Liver (tissue), 9 donors: ENCODE data around the gene BMP6. TPM values are rescaled to one million over a fixed set of nuclear protein-coding genes. Genes with fewer than 3 reads are reported as not detected.

Source experiments
- DNase-seq: peaks from one replicate; pipeline ENCODE4 v3.0.0-alpha.2; 2017; ENCODE audit warnings: low spot score
- H3K27ac ChIP-seq, 2 donors: one replicate each; pipeline ENCODE4 v1.7.0; 2013; ENCODE audit warnings: inconsistent platforms in 2 of 2, low read length in 2 of 2, control low read depth in 1 of 2, low read depth in 1 of 2, mild to moderate bottlenecking in 1 of 2
- H3K27me3 ChIP-seq, 4 donors: one replicate each; pipeline versions ENCODE4 v1.6.1 to v1.7.0; 2013; ENCODE audit warnings: low read length in 3 of 4, inconsistent platforms in 1 of 4, mild to moderate bottlenecking in 1 of 4, moderate library complexity in 1 of 4; ENCODE audit not compliant: control insufficient read depth in 4 of 4, insufficient read depth in 4 of 4
- H3K36me3 ChIP-seq, 4 donors: one replicate each; pipeline versions ENCODE4 v1.6.1 to v1.7.0; 2013; ENCODE audit warnings: low read length in 3 of 4, mild to moderate bottlenecking in 3 of 4, low read depth in 1 of 4, moderate library complexity in 1 of 4; ENCODE audit not compliant: control insufficient read depth in 4 of 4, insufficient read depth in 3 of 4
- H3K4me1 ChIP-seq, 4 donors: one replicate each; pipeline versions ENCODE4 v1.6.1 to v1.7.0; 2013; ENCODE audit warnings: low read length in 3 of 4, mild to moderate bottlenecking in 3 of 4, moderate library complexity in 1 of 4; ENCODE audit not compliant: control insufficient read depth in 4 of 4, insufficient read depth in 4 of 4
- H3K4me3 ChIP-seq, 3 donors: one replicate each; pipeline versions ENCODE4 v1.6.1 to v1.7.0; 2013; ENCODE audit warnings: low read length in 3 of 3, control low read depth in 1 of 3, low read depth in 1 of 3, mild to moderate bottlenecking in 1 of 3
- H3K9ac ChIP-seq, 2 donors: one replicate each; pipeline ENCODE4 v1.7.0; 2013; ENCODE audit warnings: low read length in 2 of 2, mild to moderate bottlenecking in 2 of 2, moderate library complexity in 2 of 2, control low read depth in 1 of 2, low read depth in 1 of 2
- H3K9me3 ChIP-seq, 4 donors: one replicate each; pipeline versions ENCODE4 v1.6.1 to v1.7.0; 2013; ENCODE audit warnings: low read length in 3 of 4; ENCODE audit not compliant: control insufficient read depth in 4 of 4
- EGR1 ChIP-seq, 2 donors: IDR thresholded peaks; 2 replicates each; pipeline ENCODE4 v1.6.1; 2016 to 2018; ENCODE audit warnings: antibody characterized with exemption in 2 of 2, low read depth in 2 of 2
- FOXA2 ChIP-seq: IDR thresholded peaks from 2 replicates; pipeline ENCODE4 v1.6.1; 2016; ENCODE audit warnings: antibody characterized with exemption
- GABPA ChIP-seq, 2 donors: IDR thresholded peaks in 1 of 2; conservative IDR thresholded peaks in 1 of 2; 2 replicates each; pipeline ENCODE4 v1.6.1; 2016; ENCODE audit warnings: antibody characterized with exemption in 2 of 2, mild to moderate bottlenecking in 1 of 2, moderate library complexity in 1 of 2
- HNF4A ChIP-seq, 2 donors: conservative IDR thresholded peaks; 2 replicates each; pipeline ENCODE4 v1.6.1; 2016; ENCODE audit warnings: antibody characterized with exemption in 2 of 2, mild to moderate bottlenecking in 2 of 2
- HNF4G ChIP-seq: IDR thresholded peaks from 2 replicates; pipeline ENCODE4 v1.6.1; 2016; ENCODE audit warnings: antibody characterized with exemption
- MAX ChIP-seq: IDR thresholded peaks from 2 replicates; pipeline ENCODE4 v1.6.1; 2016; ENCODE audit warnings: antibody characterized with exemption
- NR2F2 ChIP-seq: IDR thresholded peaks from 2 replicates; pipeline ENCODE4 v1.6.1; 2016; ENCODE audit warnings: antibody characterized with exemption
- RAD21 ChIP-seq, 2 donors: IDR thresholded peaks; 2 replicates each; pipeline ENCODE4 v1.6.1; 2016; ENCODE audit warnings: antibody characterized with exemption in 2 of 2, mild to moderate bottlenecking in 2 of 2
- RXRA ChIP-seq, 2 donors: IDR thresholded peaks; 2 replicates each; pipeline ENCODE4 v1.6.1; 2017 to 2018; ENCODE audit warnings: antibody characterized with exemption in 2 of 2, mild to moderate bottlenecking in 1 of 2
- SP1 ChIP-seq: IDR thresholded peaks from 2 replicates; pipeline ENCODE4 v1.6.1; 2018; ENCODE audit warnings: antibody characterized with exemption, mild to moderate bottlenecking
- TAF1 ChIP-seq: conservative IDR thresholded peaks from 2 replicates; pipeline ENCODE4 v1.6.1; 2016; ENCODE audit warnings: antibody characterized with exemption, mild to moderate bottlenecking
- YY1 ChIP-seq: IDR thresholded peaks from 2 replicates; pipeline ENCODE4 v1.6.1; 2016; ENCODE audit warnings: antibody characterized with exemption, mild to moderate bottlenecking
- ZBTB33 ChIP-seq: IDR thresholded peaks from 2 replicates; pipeline ENCODE4 v1.6.1; 2016; ENCODE audit warnings: antibody characterized with exemption
- WGBS: extraction: QIAGEN DNeasy Blood & Tissue Kit; methylation state at CpG from one replicate; pipeline ENCODE4 v1.1.7; 2013; 5-methylcytosine and 5-hydroxymethylcytosine counted together
- polyA plus RNA-seq, 2 donors: library from polyadenylated mRNA; stranded (reverse) in 1 of 2; unstranded in 1 of 2; fragments of 200-250 nt in 1 of 2; fragments of >200 nt in 1 of 2; fragmentation: Nextera tagmentation in 1 of 2; extraction: Ambion mirVana in 1 of 2; gene quantifications; one replicate each; pipeline versions ENCODE4 v1.2.1 to v1.2.3, GENCODE V29; 2013 to 2015
- total RNA-seq, 2 donors: library from RNA; depleted of rRNA; stranded (reverse); fragments of >200 nt; gene quantifications; one replicate each; pipeline ENCODE4 v1.2.3, GENCODE V29; 2014
- TF ChIP-seq, protein P1 (sequence below): IDR thresholded peaks from 2 replicates; pipeline ENCODE4 v1.6.1; 2016; ENCODE audit warnings: antibody characterized with exemption, mild to moderate bottlenecking
- TF ChIP-seq, protein P2 (sequence below): IDR thresholded peaks from 2 replicates; pipeline ENCODE4 v1.6.1; 2016; ENCODE audit warnings: antibody characterized with exemption
- TF ChIP-seq, protein P3 (sequence below): fragments of 150-350 bp; IDR thresholded peaks from 2 replicates; pipeline ENCODE4 v1.5.1; 2017; ENCODE audit warnings: improper control_type of control experiment, low read depth, low read length; ENCODE audit not compliant: missing input control
- donor health status: healthy.
- donor health status: healthy.
- donor health status: healthy.
- donor health status: healthy.
- donor health status: healthy.

Gene BMP6
- total and polyA plus RNA-seq, 4 donors = 0.57 to 5.9 (median 2.3) TPM

GRCh38 chr6:7763881-7764280 is 38.0 kb downstream of the BMP6 start:
- TF ChIP-seq FOXA2 = no peak
- TF ChIP-seq YY1 = no peak
- no peak for TF ChIP-seq ZBTB33
- TF ChIP-seq, protein P1, sequence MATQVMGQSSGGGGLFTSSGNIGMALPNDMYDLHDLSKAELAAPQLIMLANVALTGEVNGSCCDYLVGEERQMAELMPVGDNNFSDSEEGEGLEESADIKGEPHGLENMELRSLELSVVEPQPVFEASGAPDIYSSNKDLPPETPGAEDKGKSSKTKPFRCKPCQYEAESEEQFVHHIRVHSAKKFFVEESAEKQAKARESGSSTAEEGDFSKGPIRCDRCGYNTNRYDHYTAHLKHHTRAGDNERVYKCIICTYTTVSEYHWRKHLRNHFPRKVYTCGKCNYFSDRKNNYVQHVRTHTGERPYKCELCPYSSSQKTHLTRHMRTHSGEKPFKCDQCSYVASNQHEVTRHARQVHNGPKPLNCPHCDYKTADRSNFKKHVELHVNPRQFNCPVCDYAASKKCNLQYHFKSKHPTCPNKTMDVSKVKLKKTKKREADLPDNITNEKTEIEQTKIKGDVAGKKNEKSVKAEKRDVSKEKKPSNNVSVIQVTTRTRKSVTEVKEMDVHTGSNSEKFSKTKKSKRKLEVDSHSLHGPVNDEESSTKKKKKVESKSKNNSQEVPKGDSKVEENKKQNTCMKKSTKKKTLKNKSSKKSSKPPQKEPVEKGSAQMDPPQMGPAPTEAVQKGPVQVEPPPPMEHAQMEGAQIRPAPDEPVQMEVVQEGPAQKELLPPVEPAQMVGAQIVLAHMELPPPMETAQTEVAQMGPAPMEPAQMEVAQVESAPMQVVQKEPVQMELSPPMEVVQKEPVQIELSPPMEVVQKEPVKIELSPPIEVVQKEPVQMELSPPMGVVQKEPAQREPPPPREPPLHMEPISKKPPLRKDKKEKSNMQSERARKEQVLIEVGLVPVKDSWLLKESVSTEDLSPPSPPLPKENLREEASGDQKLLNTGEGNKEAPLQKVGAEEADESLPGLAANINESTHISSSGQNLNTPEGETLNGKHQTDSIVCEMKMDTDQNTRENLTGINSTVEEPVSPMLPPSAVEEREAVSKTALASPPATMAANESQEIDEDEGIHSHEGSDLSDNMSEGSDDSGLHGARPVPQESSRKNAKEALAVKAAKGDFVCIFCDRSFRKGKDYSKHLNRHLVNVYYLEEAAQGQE = no peak
- TF ChIP-seq, protein P2, sequence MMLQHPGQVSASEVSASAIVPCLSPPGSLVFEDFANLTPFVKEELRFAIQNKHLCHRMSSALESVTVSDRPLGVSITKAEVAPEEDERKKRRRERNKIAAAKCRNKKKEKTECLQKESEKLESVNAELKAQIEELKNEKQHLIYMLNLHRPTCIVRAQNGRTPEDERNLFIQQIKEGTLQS = no peak
- no peak for TF ChIP-seq EGR1 (IDR thresholded peaks at IDR 0.05; ENCODE audit: low read depth in 2 of 2)
- no peak for TF ChIP-seq TAF1
- TF ChIP-seq, protein P3, sequence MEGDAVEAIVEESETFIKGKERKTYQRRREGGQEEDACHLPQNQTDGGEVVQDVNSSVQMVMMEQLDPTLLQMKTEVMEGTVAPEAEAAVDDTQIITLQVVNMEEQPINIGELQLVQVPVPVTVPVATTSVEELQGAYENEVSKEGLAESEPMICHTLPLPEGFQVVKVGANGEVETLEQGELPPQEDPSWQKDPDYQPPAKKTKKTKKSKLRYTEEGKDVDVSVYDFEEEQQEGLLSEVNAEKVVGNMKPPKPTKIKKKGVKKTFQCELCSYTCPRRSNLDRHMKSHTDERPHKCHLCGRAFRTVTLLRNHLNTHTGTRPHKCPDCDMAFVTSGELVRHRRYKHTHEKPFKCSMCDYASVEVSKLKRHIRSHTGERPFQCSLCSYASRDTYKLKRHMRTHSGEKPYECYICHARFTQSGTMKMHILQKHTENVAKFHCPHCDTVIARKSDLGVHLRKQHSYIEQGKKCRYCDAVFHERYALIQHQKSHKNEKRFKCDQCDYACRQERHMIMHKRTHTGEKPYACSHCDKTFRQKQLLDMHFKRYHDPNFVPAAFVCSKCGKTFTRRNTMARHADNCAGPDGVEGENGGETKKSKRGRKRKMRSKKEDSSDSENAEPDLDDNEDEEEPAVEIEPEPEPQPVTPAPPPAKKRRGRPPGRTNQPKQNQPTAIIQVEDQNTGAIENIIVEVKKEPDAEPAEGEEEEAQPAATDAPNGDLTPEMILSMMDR = no peak
- no peak for TF ChIP-seq HNF4G
- TF ChIP-seq RAD21 (IDR thresholded peaks at IDR 0.05) = no peak
- TF ChIP-seq SP1 = no peak
- no peak for TF ChIP-seq MAX
- no peak for TF ChIP-seq GABPA (IDR thresholded peaks at IDR 0.05 in 1 of 2, conservative IDR thresholded peaks at IDR 0.05 in 1 of 2)
- TF ChIP-seq RXRA (IDR thresholded peaks at IDR 0.05) = no peak
- Histone ChIP-seq H3K27me3 (no peaks in the 10 kb centered on the region), H3K4me1 (no peaks in the 10 kb centered on the region), H3K36me3 (no peaks in the 10 kb centered on the region), H3K27ac (no peak overlapping the region), H3K4me3 (no peak overlapping the region), H3K9me3 (no peaks in the 10 kb centered on the region), H3K9ac (no peak overlapping the region)
- no peak for DNase-seq
- 74% methylated on average over 9 of the region's 9 CpGs for WGBS

DNA sequence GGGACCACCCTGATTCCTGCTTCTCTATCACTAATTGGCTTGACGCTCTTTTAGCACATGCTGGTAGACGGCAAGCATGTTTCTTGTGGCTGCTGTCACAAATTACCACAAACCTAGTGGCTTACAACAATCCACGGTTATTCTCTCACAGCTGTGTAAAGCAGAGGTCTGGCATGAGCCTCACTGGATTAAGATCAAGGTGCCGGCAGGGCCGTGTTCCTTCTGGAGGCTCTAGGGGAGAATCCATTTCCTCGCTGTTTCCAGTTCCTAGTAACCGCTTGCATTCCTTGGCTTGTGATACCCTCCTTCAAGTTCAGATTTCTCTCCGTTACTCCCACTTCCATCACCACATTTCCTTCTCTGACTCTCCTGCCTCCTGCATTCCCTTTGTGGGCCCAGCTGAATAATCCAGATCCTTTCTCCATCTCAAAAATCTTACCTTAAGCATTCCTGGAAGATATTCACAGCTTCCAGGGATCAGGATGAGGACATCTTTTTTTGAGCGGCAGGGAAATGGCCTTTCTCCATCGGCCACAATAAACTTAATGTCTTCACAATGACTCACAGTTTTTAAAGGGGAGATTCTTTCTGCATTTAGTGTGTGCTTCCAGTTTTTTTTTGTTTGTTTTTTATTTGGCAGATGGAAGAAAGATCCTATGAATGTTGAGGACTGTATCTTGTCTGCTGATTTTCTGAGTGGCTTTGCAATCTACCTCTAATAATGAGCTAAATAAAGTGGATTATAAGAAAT is 39.9 kb downstream of the BMP6 start:
- no peak overlapping the region for H3K9ac ChIP-seq
- no peak overlapping the region for H3K4me3 ChIP-seq
- H3K27ac ChIP-seq = no peak overlapping the region
- TF ChIP-seq, protein P2 = no peak
- TF ChIP-seq NR2F2 (no peak), SP1 (no peak), RXRA (IDR thresholded peaks at IDR 0.05) (no peak), MAX (no peak), HNF4A (conservative IDR thresholded peaks at IDR 0.05) (no peak), RAD21 (IDR thresholded peaks at IDR 0.05) (no peak)
- TF ChIP-seq, protein P1 = no peak
- H3K4me1 ChIP-seq = no peaks in the 10 kb centered on the region
- WGBS = 93% methylated on average over 10 of the region's 10 CpGs
- no peaks in the 10 kb centered on the region for H3K36me3 ChIP-seq
- DNase-seq = no peak
- H3K9me3 ChIP-seq = no peaks in the 10 kb centered on the region
- no peaks in the 10 kb centered on the region for H3K27me3 ChIP-seq
